ENCODE data around the gene PTRHD1. TPM values are rescaled to one million over a fixed set of nuclear protein-coding genes. Genes with fewer than 3 reads are reported as not detected.

The PTRHD1 gene, protein sequence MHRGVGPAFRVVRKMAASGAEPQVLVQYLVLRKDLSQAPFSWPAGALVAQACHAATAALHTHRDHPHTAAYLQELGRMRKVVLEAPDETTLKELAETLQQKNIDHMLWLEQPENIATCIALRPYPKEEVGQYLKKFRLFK
- total RNA-seq, result 10 to 100 TPM; 16.6 to 34.9 (median 20.8) TPM
- polyA plus RNA-seq, result 10 to 100 TPM; 27.1 to 38.3 (median 28.8) TPM
- long read RNA-seq, donor 1, transcript PTRHD1-201 (2 exons, 1,105 nt), result major isoform, 18 of 18 reads
- long read RNA-seq, donor 1, partial matches to known transcripts, result 0 of 18 reads
- long read RNA-seq, donor 1, other reads (novel, unspliced or antisense), result 0 of 18 reads
- long read RNA-seq, donor 2, transcript PTRHD1-201 (2 exons, 1,105 nt), result major isoform, 29 of 30 reads
- long read RNA-seq, donor 2, partial matches to known transcripts, result 1 of 30 reads
- long read RNA-seq, donor 2, other reads (novel, unspliced or antisense), result 0 of 30 reads

DNA sequence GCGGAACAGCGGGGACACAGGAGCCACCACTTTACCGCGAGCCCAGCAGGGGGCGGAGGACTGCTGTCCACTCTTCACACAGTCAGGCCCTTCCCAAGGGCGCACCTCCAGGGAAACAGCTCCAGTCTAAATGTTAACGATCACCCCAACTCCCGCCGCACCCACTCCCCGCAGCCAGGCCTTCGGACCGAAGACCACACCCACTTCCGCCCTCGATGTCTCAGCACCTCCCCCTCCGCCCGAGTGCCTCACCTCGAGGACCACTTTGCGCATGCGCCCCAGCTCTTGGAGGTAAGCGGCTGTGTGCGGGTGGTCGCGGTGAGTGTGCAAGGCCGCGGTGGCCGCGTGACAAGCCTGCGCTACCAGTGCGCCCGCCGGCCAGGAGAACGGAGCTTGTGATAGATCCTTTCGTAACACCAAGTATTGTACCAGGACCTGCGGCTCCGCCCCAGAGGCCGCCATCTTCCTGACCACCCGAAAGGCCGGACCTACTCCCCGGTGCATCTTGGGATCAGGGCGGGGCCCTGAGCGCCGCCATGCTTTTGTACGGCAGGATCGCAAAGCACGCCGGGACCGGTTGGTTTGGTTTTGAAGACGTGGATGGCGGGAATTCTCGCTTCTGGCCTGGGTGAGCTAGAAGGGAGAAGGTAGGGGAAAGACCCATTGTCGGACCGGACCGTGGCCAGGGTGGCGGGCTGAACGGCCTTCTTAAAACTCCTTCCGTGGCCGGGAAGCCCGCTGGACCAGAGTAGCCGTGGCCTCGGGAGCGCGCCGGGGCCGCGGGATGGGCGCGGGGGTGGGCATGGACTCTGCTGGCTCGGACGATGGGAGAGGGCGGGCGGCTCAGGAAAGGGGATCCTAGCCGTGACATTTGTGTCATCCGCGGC is at the start of gene PTRHD1, which contains the start of gene CENPO:
TSS of gene PTRHD1 (minus strand) at position 518 of the 887 bp plus-strand sequence. CDS start at position 504, 14 bp downstream.
TSS of gene CENPO (plus strand) at position 552 of the 887 bp plus-strand sequence. CDS start 495 bp downstream, outside the sequence.
- Histone ChIP-seq H3K36me3 (ENCODE audit: insufficient read depth in 1 of 2, low read depth in 1 of 2) (peaks cover 0 to 19% of the 10 kb centered on the region in 2 donors), H3K27ac (peak within 1 kb of the TSS; percentile 100), H3K27me3 (ENCODE audit: insufficient read depth in 3 of 3, low read length in 2 of 3) (no peaks in the 10 kb centered on the region), H3K4me1 (peaks cover 7% of the 10 kb centered on the region), H3K4me3 (peak within 1 kb of the TSS; percentile 97), H3K9me3 (no peaks in the 10 kb centered on the region)
- TF ChIP-seq, protein P1, sequence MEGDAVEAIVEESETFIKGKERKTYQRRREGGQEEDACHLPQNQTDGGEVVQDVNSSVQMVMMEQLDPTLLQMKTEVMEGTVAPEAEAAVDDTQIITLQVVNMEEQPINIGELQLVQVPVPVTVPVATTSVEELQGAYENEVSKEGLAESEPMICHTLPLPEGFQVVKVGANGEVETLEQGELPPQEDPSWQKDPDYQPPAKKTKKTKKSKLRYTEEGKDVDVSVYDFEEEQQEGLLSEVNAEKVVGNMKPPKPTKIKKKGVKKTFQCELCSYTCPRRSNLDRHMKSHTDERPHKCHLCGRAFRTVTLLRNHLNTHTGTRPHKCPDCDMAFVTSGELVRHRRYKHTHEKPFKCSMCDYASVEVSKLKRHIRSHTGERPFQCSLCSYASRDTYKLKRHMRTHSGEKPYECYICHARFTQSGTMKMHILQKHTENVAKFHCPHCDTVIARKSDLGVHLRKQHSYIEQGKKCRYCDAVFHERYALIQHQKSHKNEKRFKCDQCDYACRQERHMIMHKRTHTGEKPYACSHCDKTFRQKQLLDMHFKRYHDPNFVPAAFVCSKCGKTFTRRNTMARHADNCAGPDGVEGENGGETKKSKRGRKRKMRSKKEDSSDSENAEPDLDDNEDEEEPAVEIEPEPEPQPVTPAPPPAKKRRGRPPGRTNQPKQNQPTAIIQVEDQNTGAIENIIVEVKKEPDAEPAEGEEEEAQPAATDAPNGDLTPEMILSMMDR (IDR thresholded peaks at IDR 0.05), result peak; percentile 62
- ATAC-seq (peak; percentile 98 to 100 (median 100)), DNase-seq (peak; percentile 96 to 98)
- WGBS, 3 donors, result 0 to 1% (median 0%) methylated on average over 69 to 74 of the region's 74 CpGs
- intact Hi-C loops (cut with DNase I), result no loop called here

DNA sequence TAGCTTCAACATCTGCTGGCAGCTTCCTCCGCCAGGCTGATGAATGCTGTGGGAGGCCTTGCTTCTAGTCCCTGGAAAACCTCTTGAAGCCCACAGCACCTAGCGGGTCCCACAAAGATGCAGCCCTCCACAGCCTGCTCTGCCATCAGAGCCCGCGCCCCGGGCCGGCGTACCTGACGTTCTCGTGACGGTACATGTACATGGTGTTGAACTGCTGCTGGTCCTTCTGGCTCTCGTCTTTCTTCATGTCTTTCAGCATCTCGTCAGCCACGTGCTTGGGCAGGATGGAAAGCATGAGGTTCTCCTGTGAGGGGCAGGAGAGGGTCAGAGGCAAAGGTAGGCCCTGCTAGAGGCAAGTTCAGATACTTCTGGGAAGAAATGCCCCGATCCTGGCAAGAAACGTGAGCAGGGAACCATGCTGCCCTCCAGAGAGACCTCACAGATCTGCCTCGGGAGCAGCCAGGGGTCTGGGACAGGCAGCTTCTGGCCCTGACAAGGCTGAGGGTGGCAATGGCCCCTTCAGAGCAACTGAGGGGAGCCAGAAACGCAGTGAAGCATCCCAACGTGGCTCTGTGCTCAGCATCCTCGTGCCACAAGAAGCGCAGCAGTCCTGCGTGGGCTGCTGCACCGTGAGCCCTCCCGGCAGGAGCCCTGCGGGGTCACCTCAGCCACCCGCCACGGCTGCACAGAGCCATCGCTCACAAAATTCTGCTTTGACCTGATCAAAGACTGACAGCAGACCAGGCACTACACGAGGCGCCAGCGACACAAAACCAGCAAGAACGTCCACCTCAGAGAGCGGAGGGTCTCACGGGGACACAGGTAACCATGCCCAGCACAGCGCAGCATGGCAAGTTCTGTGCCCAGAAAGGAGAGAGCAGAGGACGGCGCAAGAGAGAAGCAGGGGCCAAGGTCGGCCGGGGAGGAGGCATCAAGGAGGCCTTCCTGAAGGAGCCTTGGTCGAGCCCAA is 49.2 kb upstream of the PTRHD1 start:
- H3K27ac ChIP-seq, result no peak overlapping the region
- peaks cover 0 to 1% (median 0%) of the 10 kb centered on the region in 3 donors for H3K27me3 ChIP-seq (ENCODE audit: insufficient read depth in 3 of 3, low read length in 2 of 3)
- H3K4me3 ChIP-seq, result no peak overlapping the region
- intact Hi-C loops (cut with DNase I), result no loop called here
- WGBS, 3 donors, result 96% methylated on average over 39 of the region's 39 CpGs
- DNase-seq (peak in 1 of 2 donors; percentile 22), ATAC-seq (no peak)
- TF ChIP-seq, protein P1 (IDR thresholded peaks at IDR 0.05), result no peak
- H3K36me3 ChIP-seq (ENCODE audit: insufficient read depth in 1 of 2, low read depth in 1 of 2), result no peaks in the 10 kb centered on the region
- no peaks in the 10 kb centered on the region for H3K9me3 ChIP-seq
- no peaks in the 10 kb centered on the region for H3K4me1 ChIP-seq

DNA sequence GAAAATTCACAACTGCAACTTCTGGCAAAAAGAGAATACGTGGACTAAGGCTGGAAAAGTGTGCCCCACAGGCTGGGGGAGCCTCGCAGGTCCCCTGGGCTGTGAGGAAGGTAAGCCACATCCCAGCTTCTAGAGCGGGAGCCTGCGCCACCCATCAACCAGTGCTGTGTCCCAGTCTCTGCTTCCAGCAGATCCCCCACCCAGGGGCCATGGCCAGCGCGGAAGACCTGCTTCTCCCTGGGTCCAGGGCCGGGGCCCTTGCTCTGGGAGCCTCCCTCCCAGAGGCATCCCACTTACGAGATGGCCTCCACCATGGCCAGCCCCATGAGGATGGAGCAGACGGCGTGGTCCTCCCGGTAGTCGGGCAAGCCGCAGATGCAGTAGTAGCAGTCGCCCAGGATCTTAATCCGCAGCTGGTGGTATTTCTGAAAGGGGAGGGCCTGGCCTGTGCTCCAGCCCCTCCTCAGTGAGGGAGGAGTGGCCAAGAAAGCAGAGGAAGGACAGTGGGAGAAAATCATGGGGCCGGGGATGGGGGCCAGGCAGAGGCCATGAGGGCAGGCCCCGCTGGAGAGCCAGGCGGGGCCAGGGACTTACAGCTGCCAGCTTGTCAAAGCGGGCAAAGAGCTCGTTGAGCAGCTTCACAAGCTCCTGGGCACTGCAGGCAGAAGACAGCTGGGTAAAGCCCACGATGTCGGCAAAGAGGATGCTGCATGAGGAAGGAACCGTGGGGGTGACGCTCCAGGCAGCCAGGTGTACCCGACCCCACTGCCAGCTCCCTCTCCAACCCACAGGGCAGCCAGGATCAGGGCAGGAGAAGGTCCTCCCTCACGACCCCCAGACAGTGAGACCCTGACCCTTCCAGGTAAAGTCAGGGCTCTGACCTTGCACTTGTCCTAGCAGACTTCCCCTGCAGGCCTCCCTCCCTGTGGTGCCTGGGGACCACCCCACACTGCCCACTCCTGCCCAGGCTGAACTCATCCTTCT is 48.1 kb upstream of the PTRHD1 start:
- no peaks in the 10 kb centered on the region for H3K9me3 ChIP-seq
- no peaks in the 10 kb centered on the region for H3K27me3 ChIP-seq (ENCODE audit: insufficient read depth in 3 of 3, low read length in 2 of 3)
- DNase-seq (peak in 1 of 2 donors; percentile 44), ATAC-seq (no peak)
- WGBS, 3 donors, result 59 to 64% (median 62%) methylated on average over 21 to 26 of the region's 26 CpGs
- no peak overlapping the region for H3K4me3 ChIP-seq
- no peaks in the 10 kb centered on the region for H3K4me1 ChIP-seq
- TF ChIP-seq, protein P1 (IDR thresholded peaks at IDR 0.05), result no peak
- H3K36me3 ChIP-seq (ENCODE audit: insufficient read depth in 1 of 2, low read depth in 1 of 2), result no peaks in the 10 kb centered on the region
- intact Hi-C loops (cut with DNase I), result no loop called here
- no peak overlapping the region for H3K27ac ChIP-seq
